ENCODE results near the gene CDCP1.
"Not testable (repeated sequence)": the region's sequence is repeated elsewhere in the genome, so short reads cannot be mapped to it uniquely, and the experiment has no call there.

CDCP1 gene

DNA sequence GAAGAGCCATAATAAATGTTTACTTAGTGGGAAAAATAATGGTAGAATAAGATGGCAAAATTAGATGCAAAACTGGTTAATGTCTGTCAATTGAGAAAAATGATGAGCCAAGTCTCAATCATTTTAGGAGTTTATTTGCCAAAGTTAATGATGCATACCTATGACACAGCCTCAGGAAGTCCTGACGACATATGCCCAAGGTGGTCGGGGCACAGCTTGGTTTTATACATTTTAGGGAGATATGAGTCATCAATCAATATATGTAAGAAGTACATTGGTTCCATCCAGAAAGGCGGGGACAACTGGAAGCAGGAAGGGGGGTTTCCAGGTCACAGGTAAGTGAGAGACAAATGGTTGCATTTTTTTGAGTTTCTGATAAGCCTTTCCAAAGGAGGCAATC lies 88.6 kb downstream of the CDCP1 start:
- DNase-seq (ENCODE audit: low read depth in 1 of 2, low spot score in 1 of 2) = no peak

DNA sequence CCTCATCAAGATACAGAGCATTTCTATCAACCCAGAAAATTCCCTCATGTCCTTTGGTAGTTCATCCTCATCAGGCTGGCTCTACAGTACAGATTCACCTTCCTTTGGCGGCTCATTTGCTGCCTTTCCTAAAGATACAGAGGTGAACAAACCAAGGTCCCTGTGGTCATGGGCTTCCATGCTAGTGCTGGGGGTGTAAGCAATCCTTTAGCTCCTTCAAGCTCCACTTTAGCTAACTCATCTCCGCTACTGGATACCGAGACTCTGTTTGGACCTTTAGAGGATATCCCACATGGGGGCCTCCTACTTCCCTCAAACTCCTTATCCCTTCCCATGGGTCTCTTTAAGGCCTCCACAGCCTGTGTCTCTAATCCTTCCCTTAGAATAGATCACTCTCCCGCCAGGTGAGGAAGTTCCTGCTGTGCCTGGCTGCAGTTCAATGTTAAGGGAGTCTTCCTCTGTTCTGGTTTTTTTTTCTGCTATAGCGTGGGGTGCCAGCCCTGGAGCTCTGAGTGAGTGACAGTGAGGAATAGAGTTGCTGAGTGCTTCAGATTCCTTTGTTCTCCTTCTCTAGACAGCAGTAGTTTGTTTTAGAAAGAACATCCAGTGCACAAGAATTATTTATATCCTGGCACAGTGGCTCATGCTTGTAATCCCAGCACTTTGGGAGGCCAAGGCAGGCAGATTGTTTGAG lies 89.4 kb downstream of the CDCP1 start:
- no peak for DNase-seq (ENCODE audit: low read depth in 1 of 2, low spot score in 1 of 2)

DNA sequence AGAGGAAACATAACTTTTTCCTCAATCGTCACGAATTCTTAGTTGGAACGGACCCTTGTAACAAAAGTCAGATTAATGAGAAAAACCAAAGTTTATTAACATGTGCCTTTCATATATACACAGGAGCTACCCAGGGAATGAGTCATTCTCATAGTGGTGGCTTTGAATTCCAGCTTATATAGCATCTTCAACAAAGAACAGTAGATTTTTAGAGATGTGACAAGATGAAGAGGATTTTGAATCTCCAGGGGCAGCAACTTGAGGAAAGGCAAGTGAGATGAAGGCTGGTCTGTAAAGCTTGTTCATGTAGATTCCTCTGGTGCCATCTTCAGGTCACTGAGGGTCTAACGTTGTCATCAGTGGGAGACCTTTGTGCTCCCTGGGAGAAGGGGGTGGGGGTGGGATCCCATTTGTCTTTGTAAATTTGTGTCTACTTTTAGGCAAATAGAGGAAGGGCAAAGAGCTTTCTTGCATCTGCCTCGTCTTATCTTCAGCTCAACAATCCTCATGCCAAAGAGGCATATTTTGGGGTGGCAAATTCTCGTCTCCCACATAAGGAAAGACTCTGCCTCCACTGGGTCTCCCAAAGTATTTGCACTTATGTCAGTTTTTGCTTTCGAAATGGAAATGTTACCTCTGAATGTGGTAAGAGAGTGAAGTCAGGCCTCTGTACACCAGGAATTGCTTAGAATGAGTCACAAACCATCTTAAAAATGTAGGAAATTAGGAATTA lies 90.6 kb downstream of the CDCP1 start:
- no peak for DNase-seq (ENCODE audit: low read depth in 1 of 2, low spot score in 1 of 2)

DNA sequence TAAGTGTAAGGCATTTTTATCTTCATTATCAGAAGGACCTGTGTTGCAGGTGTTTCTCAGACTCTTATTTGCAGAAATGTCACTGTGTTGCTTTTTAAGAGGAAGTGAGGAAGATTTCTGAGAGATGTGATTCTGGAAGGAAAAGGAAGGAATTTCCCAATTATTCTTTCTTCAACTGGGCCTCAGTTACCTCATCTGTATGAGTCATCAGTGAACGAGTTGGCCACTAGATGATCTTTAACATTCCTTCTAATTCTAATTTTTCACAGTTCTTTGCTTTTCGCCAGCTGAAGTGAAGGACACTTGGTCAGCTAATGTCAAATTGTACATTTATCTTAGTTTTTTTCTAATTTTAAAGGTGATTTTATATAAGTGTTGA lies 91.2 kb downstream of the CDCP1 start:
- DNase-seq (ENCODE audit: low read depth in 1 of 2, low spot score in 1 of 2) = no peak

DNA sequence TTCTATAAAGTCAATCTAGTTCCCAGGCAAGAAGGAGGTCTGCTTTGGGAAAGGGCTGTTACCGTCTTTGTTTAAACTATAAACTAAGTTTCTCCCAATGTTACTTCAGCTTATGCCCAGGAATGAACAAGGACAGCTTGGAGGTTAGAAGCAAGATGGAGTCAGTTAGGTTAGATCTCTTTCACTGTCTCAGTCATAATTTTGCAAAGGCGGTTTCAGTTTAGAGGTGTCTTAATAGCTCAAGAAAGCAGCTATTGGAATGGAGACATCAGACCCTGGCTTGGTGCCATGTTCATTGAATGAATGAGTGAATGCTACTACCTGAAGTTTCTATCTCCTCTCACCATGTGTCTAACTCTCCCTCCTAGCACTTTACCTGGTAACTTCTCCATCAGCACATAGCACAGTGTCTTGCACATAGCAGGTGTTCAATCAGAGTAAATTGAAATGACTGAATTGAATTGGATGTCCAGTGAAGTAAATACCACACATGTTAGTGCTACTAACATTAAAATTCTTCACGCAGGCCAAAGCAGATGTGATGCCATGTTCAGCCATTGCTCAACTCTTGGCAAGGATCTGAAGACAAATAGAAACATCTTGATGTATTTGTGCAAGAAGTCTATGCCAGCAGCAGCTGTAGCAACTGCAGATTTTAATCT lies 91.9 kb downstream of the CDCP1 start:
- no peak for DNase-seq (ENCODE audit: low read depth in 1 of 2, low spot score in 1 of 2)

DNA sequence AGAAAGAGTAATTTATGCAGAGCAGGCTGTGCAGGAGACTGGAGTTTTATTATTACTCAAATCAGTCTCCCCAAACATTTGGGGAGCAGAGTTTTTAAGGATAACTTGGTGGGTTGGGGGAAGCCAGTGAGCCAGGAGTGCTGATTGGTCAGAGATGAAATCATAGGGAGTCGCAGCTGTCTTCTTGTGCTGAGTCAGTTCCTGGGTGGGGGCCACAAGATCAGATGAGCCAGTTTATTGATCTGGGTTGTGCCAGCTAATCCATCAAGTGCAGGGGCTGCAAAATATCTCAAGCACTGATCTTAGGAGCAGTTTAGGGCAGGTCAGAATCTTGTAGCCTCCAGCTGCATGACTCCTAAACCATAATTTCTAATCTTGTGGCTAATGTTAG lies 92.4 kb downstream of the CDCP1 start:
- not testable (repeated sequence) for DNase-seq (ENCODE audit: low read depth in 1 of 2, low spot score in 1 of 2)

DNA sequence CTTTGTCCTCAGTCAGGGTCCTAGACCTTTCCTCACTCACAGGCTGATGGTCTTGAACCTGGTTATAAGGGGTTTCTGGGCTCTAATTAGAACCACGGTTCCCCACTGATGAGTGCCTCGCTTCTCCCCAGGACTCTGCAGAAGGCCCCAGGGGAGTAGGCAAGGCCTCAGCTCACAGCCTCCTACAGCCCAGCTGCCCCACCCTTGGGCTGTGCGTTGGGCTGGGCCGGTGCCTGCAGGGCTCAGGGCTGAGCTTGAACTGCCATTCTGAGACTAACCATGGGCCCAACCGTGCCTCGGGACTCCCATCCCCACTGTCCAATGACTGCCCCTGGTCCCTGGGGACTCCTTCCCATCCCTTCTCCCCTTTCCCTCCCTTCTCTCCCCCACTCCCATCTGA lies 94.5 kb downstream of the CDCP1 start:
- no peak for DNase-seq (ENCODE audit: low read depth in 1 of 2, low spot score in 1 of 2)

DNA sequence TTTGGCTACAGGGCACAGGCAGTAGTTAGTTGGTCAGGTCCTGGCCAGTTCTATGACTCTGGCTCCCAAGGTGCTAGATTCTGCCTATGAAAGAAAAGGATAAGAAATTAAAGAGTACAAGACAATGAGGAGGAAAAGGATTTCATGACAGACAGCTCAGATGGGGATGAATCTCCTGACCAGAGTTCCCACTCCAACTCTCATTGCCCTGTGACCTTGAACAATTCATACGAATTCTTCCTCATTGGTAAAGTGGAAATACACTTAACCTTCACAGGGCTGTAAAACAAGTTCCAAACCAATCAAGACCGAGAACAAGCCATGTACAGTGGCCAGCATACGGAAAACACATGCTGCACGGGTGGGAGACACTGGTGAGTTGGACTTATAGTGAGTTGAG lies 96.4 kb downstream of the CDCP1 start:
- DNase-seq (ENCODE audit: low read depth in 1 of 2, low spot score in 1 of 2) = no peak

DNA sequence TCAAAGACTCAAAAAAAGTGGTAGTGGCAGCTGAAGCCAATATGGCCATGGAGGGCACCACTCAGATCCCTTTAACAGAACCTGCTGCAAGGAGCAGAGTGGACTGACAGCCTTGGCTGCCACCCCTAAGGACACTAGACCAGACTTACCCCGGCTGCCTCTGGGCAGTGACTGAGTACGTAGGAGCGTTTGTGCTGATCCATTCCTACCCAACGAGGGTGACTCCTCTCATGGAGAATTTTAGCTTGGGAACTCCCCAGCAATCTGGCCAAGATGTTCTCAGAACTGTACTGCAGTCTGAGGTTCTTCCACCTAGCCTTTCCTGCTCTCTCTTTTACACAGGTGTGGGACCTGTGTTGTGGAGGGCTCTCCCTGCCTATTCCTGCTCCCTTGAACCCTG lies 97.9 kb downstream of the CDCP1 start:
- DNase-seq (ENCODE audit: low read depth in 1 of 2, low spot score in 1 of 2) = no peak

DNA sequence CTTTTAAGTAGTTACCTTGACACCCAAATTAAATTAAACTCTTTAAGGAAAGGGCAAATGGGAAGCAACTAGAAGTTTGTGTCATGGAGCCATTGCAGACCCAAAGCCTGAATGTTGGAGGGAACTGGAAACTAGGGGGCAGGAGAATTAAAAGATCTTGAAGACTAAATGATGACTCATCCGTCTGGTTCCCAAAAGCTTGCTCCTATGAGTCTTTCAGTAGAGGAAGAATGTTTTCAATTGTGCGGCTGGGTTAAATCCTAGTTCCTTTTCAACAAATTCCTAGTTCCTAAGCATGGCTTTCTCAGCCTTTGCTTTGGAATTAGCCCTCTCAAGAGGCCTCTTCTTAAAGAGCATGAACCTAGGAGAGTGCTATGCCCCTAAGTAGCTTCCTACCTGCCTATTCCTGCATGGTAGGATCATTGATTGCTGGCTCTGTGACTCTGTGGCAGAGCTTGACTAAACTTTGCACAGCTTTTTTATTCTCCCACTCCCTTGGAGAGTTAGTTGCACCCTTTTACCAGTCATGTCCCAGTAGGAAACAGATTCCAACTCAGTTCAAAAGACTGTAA lies 102.4 kb downstream of the CDCP1 start:
- DNase-seq (ENCODE audit: low read depth in 1 of 2, low spot score in 1 of 2) = no peak

DNA sequence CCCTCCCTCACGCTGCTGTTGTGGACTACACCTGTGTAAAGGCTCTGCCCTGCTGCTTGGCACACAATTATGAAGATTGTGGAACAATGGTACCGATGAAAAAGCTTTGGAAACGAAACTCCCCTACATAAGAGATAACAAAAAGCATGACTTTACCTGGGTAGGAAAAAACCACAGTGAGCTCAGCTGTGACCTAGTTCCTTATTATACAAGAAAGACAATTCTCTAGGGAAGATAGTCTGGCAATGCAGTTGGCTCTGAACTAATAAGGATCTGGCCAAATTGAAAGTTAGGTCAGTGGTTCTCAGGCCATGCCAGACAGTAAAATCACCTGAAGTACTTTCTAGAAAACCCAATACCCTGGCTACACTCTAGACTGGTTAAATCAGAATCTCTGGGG lies 104.0 kb downstream of the CDCP1 start:
- DNase-seq (ENCODE audit: low read depth in 1 of 2, low spot score in 1 of 2) = no peak

DNA sequence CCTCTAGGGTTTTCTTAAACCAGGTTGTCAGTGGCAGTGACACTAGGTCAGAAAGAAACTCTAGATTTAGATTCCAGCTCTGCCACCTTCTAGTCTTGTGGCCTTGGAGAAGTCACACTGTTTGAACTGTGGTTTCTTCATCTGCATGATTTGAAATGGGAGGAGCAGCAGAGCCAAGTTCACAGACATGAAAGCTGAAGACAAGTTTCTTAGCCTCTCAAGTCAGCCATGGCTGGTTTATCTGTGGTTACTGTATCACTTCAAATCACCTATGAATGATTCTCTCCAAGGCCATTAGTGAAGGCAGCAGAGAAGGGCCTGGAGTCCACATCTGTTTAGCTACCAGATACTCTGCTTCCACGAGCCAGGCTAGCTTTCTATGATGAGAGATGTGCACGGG lies 104.5 kb downstream of the CDCP1 start:
- DNase-seq (ENCODE audit: low read depth in 1 of 2, low spot score in 1 of 2) = no peak

DNA sequence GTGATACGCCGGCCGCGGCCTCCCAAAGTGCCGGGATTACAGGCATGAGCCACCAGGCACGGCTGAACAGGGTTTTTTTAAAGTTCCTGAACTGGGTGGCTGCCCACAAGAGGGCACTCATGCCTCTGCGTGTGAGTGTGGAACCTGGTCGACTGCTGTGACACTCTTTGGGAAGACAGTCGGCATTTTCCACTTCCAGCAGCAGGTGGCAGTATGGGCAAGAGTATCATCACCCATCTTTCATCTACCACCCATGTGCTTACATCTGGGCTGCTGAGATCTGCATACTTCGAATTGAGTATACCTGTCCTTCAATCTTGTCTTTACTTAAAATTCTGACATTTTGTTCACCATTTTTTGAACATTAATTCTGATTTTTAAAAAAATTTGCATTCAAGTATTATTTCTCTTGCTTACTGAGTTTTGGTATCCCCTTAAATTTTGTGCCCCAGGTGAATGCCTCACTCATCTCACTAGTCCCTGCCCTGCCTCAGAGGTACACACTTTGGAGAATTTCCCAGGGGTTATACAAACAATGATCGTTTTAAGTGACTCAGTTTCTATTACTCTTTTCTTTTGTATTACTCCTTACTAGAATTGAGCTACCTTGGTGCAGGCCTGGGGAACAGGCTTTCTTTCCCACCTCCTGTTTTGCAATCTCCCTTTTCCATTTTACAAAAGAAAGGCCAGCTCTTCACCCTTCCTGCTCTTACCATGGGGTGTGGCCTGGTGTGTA lies 108.3 kb downstream of the CDCP1 start:
- peak; percentile 76 to 77 for DNase-seq (ENCODE audit: low read depth in 1 of 2, low spot score in 1 of 2)

DNA sequence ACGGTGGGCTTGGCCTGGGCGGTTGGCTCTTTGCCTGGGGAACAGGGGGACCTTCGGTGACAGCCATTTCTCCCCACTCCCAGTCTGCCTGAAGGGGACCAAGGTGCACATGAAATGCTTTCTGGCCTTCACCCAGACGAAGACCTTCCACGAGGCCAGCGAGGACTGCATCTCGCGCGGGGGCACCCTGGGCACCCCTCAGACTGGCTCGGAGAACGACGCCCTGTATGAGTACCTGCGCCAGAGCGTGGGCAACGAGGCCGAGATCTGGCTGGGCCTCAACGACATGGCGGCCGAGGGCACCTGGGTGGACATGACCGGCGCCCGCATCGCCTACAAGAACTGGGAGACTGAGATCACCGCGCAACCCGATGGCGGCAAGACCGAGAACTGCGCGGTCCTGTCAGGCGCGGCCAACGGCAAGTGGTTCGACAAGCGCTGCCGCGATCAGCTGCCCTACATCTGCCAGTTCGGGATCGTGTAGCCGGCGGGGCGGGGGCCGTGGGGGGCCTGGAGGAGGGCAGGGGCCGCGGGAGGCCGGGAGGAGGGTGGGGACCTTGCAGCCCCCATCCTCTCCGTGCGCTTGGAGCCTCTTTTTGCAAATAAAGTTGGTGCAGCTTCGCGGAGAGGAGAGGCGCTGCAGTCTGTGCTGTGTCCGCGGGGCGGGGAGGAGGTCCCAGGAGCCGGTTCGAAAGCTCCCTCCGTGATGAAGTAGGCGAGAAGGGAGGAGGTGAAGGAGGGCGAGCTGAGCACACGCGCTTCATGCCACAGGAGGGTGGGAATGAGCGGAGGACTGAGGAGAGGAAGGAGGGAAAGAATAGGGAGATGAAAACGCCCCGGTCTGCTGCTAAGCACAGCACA lies 110.5 kb downstream of the CDCP1 start:
- DNase-seq (ENCODE audit: low read depth in 1 of 2, low spot score in 1 of 2) = no peak

DNA sequence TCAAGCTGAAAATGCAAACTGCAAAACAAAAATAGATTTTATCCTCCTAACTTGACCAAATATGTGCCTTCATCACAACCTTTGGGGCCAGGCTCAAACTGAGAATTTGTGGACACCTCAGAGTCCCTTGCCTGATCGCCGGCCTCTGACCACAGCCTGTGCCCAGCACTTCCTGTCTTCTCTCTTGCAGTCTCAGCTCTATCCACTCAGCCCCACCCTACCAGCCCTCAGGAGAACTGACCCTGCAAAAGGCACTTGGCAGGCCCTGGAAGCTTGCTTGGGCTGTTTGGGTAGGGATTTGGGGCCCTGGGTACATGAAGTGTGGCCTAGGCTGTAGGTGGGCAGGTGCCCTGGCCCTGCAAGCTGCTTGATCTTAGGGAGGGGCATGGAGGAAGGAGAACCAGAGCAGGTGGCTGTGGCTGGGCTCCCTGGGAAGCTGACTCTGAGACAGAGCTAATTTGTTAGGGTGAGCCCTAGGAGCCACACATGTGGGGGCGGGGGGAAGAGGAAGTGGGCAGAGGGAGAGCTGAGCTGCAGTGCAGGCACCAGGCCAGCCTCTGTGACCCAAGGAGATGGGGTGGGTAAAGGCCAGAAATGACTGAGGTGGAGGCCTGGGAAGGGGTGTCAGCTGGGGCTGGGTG lies 111.4 kb downstream of the CDCP1 start:
- no peak for DNase-seq (ENCODE audit: low read depth in 1 of 2, low spot score in 1 of 2)

DNA sequence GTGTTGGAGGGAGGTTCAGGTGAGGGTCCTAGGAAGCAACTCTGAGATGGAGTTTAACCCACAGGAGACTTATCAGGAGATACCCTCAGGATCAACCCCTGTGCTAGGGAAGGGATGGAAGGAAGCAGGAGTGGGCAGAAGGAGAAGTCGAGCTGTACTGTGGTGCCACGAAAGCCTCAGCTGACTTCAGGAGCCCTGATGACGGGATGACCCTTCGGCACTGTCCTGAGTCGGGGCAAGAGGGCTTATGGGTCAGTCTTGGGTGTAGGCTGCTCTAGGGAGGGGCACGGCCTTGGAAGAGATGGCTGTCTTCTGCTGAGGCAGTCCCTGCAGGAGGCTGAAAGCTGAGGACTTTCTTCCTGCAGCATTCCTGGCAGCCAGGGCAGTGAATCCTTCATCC lies 112.4 kb downstream of the CDCP1 start:
- DNase-seq (ENCODE audit: low read depth in 1 of 2, low spot score in 1 of 2) = no peak

Measured in activated T-helper 1 cell treated with anti-CD3 and anti-CD28 coated beads, Interleukin-2, amount 50 U/mL, for 16 hours (primary cell).